Breast epithelium (tissue), 3 donors: ENCODE results near the gene YTHDF1.

Experiments used
- POLR2A ChIP-seq: fragments of 450-650 bp; IDR thresholded peaks from one replicate; pipeline ENCODE4 v1.6.1; 2016; ENCODE audit warnings: antibody characterized with exemption, mild to moderate bottlenecking, moderate library complexity
- POLR2AphosphoS5 ChIP-seq, 3 donors: sonication (generic); formaldehyde crosslinking; IDR thresholded peaks; one replicate each; pipeline ENCODE4 v1.6.1; 2017; ENCODE audit warnings: antibody characterized with exemption in 3 of 3
- TF ChIP-seq, protein P1 (sequence below), 3 donors: fragments of 450-650 bp; IDR thresholded peaks; one replicate each; pipeline ENCODE4 v1.5.1; 2016 to 2017; ENCODE audit warnings: antibody characterized with exemption in 3 of 3, mild to moderate bottlenecking in 3 of 3, moderate library complexity in 3 of 3

- TF ChIP-seq, protein P1, sequence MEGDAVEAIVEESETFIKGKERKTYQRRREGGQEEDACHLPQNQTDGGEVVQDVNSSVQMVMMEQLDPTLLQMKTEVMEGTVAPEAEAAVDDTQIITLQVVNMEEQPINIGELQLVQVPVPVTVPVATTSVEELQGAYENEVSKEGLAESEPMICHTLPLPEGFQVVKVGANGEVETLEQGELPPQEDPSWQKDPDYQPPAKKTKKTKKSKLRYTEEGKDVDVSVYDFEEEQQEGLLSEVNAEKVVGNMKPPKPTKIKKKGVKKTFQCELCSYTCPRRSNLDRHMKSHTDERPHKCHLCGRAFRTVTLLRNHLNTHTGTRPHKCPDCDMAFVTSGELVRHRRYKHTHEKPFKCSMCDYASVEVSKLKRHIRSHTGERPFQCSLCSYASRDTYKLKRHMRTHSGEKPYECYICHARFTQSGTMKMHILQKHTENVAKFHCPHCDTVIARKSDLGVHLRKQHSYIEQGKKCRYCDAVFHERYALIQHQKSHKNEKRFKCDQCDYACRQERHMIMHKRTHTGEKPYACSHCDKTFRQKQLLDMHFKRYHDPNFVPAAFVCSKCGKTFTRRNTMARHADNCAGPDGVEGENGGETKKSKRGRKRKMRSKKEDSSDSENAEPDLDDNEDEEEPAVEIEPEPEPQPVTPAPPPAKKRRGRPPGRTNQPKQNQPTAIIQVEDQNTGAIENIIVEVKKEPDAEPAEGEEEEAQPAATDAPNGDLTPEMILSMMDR (IDR thresholded peaks at IDR 0.05): no peak
- no peak for TF ChIP-seq POLR2AphosphoS5 (IDR thresholded peaks at IDR 0.05)
- TF ChIP-seq POLR2A: no peak
These were observed 37.1 kb upstream of the YTHDF1 start for GRCh38 chr20:63253065-63253437.
